Hepatocyte (in vitro differentiated cells): ENCODE data around the gene UTS2.

Source experiments
- EZH2 ChIP-seq: fragments of 200-600 bp; sonication (generic); IDR thresholded peaks from 2 replicates; pipeline ENCODE4 v1.6.1; 2016; ENCODE audit warnings: antibody characterized with exemption, mild to moderate bottlenecking, borderline replicate concordance
- EZH2phosphoT487 ChIP-seq: fragments of 200-600 bp; sonication (generic); IDR thresholded peaks from one replicate; pipeline ENCODE4 v1.6.1; 2018; ENCODE audit warnings: antibody characterized with exemption, mild to moderate bottlenecking, low read depth, moderate library complexity; ENCODE audit not compliant: unreplicated experiment, severe bottlenecking
- TF ChIP-seq, protein P1 (sequence below): fragments of 200-600 bp; sonication (generic); IDR thresholded peaks from 2 replicates; pipeline ENCODE4 v1.5.1; 2016; ENCODE audit warnings: antibody characterized with exemption, mild to moderate bottlenecking; ENCODE audit not compliant: poor library complexity

DNA sequence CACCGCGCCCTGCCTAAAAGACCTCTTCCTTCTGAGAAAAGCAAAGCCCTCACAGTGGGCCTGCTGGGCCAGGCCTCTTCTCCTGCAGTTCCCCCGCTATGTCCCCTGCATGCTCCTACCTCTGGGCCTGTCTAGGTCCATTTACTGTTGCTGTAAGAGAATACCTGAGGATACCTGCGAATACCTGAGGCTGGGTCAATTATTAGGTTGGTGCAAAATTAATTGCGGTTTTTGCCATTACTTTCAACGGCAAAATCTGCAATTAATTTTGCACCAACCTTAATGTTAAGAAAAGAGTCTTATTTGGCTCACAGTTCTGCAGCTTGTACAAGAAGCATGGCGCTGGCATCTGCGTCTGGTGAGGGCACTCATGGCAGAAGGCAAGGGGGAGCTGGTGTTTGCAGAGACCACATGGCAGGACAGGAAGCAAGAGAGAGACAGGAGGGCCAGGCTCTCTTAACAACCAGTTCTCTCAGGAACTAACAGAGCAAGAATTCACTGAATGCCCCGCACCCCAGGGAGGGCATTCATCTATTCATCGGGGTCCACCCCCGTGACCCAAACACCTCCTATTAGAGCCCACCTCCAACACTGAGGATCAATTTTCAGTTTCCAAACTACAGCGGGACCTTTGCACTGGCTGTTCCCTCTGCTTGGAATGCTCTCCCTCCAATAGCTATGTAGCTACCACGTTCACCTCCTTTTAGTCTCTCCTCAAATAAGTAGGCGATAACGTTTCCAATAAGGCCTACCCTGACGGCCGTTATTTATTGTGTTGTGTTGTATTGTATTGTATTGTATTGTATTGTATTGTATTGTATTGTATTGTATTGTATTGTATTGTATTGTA lies 9.6 kb upstream of the UTS2 start:
- TF ChIP-seq EZH2phosphoT487 (no peak), EZH2 (no peak)
- TF ChIP-seq, protein P1, sequence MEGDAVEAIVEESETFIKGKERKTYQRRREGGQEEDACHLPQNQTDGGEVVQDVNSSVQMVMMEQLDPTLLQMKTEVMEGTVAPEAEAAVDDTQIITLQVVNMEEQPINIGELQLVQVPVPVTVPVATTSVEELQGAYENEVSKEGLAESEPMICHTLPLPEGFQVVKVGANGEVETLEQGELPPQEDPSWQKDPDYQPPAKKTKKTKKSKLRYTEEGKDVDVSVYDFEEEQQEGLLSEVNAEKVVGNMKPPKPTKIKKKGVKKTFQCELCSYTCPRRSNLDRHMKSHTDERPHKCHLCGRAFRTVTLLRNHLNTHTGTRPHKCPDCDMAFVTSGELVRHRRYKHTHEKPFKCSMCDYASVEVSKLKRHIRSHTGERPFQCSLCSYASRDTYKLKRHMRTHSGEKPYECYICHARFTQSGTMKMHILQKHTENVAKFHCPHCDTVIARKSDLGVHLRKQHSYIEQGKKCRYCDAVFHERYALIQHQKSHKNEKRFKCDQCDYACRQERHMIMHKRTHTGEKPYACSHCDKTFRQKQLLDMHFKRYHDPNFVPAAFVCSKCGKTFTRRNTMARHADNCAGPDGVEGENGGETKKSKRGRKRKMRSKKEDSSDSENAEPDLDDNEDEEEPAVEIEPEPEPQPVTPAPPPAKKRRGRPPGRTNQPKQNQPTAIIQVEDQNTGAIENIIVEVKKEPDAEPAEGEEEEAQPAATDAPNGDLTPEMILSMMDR = no peak
